ENCODE results near the gene ADRA2C.

The ADRA2C gene

GRCh38 chr4:3735196-3735595 is 31.0 kb upstream of the ADRA2C start:
- DNase-seq, result no peak

GRCh38 chr4:3736290-3736689 is 29.9 kb upstream of the ADRA2C start:
- no peak for DNase-seq

GRCh38 chr4:3736806-3737205 is 29.4 kb upstream of the ADRA2C start:
- no peak for DNase-seq

DNA sequence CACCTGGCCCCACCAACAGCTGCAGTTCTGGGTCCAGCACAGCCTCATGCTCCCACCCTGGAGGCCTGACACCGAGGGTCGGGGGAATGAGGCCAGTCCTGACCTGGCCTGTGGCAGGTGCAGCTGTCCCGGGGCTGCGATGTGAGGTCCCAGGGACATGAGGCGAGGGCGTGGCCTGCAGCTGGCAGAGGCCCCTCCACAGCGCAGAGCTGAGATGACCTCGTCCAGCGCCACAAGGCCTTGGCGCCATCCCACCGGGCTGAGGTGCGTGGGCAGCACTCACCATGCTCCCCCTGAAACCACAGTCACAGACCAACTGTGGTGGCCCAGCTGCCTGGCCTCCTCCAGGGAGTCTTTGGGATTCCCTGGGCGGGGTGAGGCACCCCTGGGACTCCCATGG is 26.6 kb upstream of the ADRA2C start:
- no peak for DNase-seq

- DNase-seq, result no peak
Measured at GRCh38 chr4:3740256-3740655, 25.9 kb upstream of the ADRA2C start.

- DNase-seq, result no peak
Measured at GRCh38 chr4:3741217-3742011, 24.8 kb upstream of the ADRA2C start.

DNA sequence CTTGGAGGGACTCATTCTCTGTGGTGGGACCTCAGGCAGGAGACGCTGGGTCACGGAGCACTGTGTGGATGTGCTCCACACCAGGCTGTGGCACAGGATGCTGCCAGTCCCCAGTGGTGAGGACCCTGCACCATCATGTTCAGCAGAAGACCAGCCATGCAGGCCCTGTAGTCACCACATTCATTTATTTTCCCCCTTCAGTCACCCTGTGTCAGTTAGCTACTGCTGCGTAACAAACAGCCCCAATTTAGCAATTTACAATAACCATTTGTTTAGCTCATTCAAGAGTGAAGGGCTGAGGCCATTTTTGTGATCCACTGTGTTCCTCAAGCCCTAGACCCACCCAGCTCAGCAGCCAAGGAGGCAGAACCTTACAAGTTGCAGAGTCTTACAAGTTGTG is 23.6 kb upstream of the ADRA2C start:
- no peak for DNase-seq

DNA sequence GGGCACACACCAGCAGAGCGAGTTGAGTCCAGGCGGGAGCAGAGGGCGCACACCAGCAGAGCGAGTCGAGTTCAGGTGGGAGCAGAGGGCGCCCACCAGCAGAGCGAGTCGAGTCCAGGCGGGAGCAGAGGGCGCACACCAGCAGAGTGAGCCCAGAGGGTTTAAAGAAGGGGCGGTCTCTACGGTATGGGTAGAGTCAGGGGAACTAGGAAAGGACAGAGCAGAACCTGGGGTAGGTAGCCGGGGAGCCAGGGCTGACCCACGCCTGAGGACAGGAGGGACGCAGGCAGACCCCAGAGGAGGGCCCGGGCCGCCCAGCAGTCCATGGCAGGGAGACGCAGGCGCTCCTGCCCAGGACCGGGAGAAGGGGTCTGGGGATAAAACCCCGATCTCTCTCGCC is 22.0 kb upstream of the ADRA2C start:
- DNase-seq, result no peak

DNA sequence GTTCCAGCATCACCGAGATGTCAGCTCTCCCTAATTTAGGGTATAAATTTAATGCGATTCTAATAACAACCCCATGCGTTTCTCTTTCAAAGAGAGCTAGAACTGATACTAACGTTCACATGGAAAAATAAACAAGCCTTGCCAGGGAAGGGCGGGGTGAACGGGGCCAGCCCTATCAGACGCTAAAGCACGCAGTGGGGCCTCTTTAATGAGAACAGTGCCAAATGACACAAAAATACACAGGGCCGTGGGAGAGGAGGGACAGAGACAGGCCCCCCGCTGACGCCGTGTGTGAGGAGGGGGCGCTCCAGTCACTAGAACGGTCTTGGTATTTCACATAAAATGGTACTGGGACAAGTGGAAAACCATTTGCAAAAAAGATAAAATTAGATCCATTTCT is 21.3 kb upstream of the ADRA2C start:
- DNase-seq, result no peak

DNA sequence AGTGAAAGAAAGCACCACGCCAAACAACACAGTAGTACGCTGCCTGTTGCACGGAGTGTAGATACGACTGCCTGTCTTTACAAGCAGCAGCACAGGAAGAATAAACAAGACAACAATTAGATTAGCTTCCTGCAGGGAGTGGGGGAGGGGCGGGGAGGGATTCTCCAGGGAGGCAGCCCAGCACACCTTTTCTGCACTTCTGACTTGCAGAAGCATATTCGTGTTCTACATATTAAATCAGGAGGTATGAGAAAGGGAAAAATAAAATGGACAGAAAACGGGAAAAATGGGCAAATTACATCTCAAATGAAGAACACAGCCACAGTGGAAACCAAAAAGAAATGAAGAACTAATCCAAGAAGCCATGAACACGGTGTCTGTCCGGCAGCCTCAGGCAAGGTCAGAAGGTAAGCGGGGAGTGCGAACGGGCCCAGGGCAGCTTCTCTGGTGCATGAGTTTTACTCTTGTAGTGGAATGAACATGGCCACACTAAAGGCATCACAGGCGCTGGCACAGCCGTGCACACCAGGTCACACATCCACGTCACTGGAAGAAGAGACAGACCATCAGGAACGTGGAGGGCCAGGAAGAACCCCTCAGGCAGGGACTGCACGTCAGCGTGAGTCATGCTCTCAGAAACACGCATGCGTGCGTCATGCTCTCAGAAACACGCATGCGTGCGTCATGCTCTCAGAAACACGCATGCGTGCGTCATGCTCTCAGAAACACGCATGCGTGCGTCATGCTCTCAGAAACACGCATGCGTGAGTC is 20.1 kb upstream of the ADRA2C start:
- no peak for DNase-seq

DNA sequence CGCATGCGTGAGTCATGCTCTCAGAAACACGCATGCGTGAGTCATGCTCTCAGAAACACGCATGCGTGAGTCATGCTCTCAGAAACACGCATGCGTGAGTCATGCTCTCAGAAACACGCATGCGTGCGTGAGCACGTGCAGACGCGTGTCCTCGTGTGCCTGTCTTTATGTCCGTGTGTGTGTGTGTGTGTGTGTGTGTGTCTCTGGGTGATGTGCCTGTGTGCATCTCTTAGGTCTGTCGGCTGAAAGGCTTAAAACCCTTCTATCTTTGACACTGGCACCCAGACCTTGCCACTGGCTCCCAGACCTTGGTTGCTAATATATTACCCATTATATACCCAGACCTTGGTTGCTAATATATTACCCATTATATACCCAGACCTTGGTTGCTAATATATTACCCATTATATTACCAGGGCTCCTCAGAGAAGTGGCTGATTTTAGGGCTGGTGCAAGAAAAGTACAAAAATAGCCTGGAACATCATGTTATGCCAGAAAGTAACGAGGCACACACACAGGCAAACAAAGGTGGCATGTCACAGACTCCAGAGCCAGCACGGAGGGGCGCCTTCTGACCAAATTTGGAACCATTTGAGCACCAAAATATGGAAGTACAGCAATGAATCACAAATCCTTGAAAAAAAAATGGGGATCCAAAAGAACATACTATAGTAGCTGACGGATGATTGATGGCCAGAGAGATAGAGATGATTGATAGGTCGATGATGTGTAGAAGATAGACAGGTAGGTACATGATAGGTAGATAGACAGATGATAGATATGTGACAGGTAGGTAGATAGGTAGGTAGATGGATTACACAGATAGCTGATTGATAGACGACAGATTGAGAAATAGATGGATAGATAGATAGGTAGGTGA is 19.2 kb upstream of the ADRA2C start:
- DNase-seq, result no peak

DNA sequence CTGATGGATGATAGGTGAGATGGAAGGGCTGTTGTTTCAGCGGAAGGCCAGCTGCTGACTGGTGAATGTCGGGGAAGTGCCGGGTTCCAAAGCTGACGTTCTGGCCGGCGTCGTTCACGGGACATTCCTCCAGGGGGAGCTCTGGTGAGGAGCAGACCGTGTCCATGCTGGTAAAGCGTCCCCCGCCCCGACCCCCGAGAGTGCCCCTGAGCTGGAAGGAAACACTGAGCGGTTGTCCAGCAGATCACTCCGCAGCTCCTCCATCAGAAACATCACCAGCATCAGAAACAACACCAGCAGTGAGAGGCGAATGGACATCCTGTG is 18.6 kb upstream of the ADRA2C start:
- DNase-seq, result no peak

DNA sequence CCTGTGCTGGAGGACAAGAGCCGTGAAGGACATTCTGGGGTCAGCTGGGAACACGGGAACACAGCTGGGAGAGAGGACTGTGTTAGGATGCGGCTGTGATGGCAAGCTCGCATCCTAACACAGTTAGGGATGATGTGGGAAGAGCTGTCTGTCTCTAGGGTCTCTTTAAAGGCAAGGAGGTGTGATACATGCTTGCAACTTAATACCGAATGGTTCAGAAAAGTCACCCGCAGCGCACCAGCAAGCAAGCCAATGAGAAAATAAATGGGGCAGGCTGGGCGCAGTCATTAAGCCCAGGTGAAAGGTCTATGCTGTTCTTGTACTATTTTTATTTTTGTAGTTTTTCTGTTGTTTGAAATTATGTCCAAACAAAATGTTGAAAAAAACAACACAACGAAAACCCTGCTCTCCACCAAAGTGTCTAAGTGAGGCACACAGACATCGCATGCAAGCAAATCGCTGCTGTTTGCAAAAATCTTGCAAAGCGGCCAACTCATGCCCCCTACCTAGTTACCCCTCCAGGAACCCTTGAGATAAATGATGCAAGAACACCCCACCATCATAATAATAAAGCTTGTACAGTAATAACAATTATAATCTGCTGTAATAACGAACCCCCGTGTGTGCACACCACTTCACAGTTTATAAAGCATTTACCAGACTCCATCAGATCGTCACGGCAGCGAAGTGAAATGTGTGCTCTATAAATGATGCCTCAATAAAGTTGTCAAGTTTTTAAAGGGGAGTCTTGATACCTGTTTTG is 17.9 kb upstream of the ADRA2C start:
- DNase-seq, result no peak

DNA sequence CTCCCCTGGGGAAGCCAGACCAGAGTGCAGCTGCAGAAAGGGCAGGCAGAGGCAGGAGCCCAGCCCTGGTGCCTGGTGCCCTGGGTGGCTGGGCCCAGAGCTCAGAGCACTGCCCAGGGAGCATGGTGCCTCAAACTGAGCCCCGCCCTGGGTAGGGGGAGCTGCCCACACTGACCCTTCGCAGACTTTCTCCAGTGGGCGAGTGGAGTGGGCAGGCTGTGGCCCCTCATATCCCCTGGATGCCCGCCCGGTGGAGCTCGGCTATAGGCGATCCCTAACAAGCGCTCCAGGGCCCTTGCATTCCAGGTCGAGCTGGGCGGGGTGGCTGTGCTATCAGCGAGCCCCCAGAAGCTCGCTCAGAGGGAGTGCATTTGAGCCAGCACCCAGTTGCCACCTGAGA is 17.1 kb upstream of the ADRA2C start:
- no peak for DNase-seq

GRCh38 chr4:3750334-3750733 is 15.9 kb upstream of the ADRA2C start:
- no peak for DNase-seq

DNA sequence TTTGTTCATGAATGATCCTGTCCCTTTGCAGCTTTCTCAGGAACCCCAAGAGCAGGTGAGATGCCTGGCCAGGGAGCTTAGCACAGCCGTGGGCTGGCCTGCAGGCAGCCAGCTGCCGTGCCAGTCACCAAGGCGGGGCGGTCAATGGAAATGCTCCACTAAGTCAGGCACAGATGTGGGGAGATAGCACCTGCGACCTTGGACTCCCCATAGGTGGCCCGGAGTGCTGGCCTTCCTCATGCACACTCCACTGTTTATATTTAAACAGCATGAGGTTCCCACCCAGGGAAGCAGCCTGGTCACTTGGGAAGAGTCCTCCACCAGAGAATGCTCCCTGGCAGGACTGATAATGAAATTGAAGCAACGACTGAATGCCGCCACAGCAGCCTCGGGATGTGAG is 14.2 kb upstream of the ADRA2C start:
- no peak for DNase-seq

- DNase-seq, result no peak
Measured at GRCh38 chr4:3753726-3754412, 12.3 kb upstream of the ADRA2C start.

DNA sequence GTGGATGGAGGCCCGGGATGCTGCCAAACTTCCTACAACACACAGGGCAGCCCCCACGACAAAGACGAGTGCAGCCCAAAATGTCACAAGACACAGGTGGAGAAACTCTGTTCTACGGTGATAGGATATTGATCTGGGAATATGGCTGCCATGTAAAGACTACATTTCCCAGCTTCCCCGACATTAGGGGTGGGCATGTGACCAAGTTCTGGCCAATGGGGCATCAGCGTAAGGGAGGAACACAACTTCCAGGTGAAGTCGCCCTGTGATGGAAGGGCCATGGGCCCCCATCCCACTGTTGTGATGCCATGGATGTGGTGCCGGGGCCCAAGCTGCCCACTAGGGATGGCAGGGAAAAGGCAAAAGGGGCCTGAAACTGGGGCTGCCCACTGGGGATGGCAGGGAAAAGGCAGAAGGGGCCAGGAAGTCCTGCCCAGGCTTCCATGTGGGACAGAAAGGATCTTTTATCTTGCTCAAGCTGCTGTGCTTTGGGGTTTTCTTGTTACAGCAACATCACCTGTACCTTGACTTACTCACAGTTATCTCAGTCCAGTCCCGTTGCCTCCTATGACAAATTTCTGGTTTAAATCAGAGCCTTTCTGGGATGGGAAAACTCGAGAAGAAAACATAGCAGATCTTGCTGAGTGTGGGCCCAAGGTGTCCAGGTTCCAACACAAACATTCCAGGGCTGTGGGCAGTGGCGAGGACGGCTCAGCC is 9.7 kb upstream of the ADRA2C start:
- DNase-seq, result no peak

DNA sequence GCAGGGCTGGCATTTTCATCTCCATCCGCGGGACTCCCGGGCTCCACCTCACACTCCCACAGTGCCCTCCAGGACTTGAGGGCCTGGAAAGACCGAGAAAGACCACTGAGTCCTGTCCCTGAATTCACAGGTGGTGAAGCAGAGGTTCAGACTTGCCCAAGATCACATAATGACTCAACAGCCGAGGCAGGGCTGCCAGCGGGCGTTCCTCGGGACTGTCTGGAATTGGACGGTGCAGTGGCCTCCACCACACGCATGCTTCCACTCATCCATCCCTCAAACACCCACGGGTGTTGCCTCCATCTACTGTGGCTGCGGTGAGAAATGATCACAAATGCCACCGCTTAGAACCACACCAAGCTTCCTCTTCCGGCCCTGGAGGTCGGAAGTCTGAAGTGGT is 6.9 kb upstream of the ADRA2C start:
- DNase-seq, result no peak

GRCh38 chr4:3760346-3760745 is 5.8 kb upstream of the ADRA2C start:
- DNase-seq, result no peak

- no peak for DNase-seq
Measured at GRCh38 chr4:3760841-3761240, 5.3 kb upstream of the ADRA2C start.

GRCh38 chr4:3762264-3762663 is 3.9 kb upstream of the ADRA2C start:
- no peak for DNase-seq

All from cortex of kidney (tissue), 1 donor.